ENCODE results near the gene PRRT1.
"Not testable (repeated sequence)": the region's sequence is repeated elsewhere in the genome, so short reads cannot be mapped to it uniquely, and the experiment has no call there.

Gene PRRT1

DNA sequence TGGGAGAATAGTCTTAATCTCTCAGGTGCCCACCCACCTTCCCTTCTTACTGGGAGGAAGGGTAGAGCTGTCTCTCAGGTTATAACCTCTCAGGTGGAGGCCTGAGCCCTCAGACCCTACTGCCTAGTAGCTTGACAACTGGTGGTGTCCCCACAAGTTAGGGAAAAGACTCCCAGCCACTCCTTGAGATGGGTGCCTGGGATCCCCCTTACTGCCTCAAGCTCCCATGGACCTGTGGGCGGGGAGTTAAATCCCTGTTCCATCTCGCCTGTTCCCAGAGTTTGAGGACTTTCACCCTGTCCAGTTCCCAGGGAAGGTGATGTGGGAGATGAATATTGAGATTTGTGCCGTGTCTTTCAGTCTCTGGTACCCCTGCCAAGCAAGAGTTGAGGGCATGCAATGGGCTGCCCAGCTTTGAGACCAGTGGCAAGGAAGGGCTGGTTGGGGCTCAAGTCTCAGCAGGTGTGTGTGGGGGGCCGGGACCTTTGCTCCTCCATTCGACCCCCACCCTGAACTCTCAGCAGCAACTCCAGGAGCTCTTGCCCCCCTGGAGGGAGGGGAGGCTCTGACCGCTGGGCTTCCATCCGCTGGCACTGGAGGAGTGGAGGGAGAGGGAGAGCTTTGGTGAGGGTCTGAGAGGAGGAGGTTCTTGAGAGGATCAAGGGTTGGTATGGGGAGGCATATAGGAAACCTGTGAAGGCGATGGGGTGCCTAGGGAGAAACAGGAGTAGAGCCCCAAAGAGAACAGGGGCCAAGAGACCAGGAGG is 39.4 kb upstream of the PRRT1 start:
- ATAC-seq (no peak), DNase-seq (no peak)
- H3K27me3 Mint-ChIP-seq, result no peaks in the 10 kb centered on the region
- peaks cover 68% of the 10 kb centered on the region for H3K4me1 Mint-ChIP-seq
- no peaks in the 10 kb centered on the region for H3K9me3 Mint-ChIP-seq
- H3K4me3 Mint-ChIP-seq, result peak overlapping the region; percentile 94 to 95
- H3K27ac Mint-ChIP-seq, result peak overlapping the region; percentile 97 to 98

DNA sequence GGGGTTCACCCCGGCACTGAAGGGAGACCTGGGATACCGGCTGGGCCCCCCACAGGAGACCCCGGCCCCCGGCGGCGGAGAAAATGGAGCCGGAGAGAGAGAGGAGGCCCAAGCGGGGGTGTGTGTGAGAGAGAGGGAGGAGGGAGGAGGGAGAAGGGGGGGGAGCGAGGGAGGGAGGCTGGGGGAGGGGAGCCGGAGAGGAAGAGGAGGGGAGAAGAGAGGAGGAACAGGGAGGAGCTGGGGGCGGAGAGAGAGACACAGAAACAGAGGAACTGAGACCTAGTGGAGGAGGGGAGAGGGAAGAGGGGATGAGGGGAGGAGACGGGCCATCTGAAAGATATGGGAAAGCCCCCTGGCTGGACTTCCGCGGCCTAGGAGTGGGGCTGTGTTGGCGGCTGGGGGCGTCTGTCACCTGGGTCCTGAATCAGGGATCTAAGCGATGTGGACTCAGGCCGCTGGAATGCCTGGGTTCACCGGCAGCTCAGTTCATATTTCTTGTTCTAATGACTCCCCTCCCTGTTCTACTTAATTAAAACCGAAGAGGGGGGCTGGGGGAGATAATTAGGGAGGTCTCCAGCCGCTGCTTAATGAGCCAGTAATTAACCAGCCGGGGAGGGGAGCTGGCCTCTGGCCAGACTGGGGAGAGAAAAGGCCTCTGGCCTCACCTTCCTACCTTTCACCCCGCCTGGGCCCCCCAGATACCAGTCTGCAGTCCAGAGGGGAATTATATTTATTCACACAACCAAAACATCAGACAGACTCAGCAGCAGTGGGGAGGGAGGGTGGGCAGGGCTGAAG is 38.5 kb upstream of the PRRT1 start, which contains the start of gene PBX2:
TSS of gene PBX2 (minus strand) at position 149 of the 798 bp plus-strand sequence. CDS start 287 bp downstream, outside the sequence.
- peak within 1 kb of the TSS; percentile 97 to 99 for H3K27ac Mint-ChIP-seq

DNA sequence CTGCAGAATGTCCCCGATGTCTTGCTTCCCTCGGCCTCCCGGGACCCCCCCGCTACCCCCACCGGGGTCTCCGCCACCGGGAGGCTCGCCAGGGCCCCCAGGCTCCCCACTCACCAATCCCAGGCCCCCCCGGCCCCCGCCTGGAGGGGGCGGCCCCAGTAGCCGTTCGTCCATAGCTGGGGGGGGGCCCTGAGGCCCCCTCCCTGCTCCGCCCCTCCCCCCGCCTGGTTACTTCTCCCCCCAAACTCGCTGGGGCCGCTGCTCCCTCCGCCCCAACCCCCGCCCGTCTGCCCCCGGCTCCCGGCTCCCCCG is 38.0 kb upstream of the PRRT1 start:
- Mint-ChIP-seq H3K4me3 (peak overlapping the region; percentile 95), H3K27me3 (no peaks in the 10 kb centered on the region), H3K27ac (peak overlapping the region in 1 of 2 donors; percentile 97), H3K4me1 (peaks cover 68% of the 10 kb centered on the region), H3K9me3 (no peaks in the 10 kb centered on the region)
- ATAC-seq (peak; percentile 2), DNase-seq (no peak)

More for the DNA sequence above, 38.5 kb upstream of the PRRT1 start, which contains the start of gene PBX2:
- Mint-ChIP-seq H3K4me3 (peak within 1 kb of the TSS; percentile 95), H3K9me3 (no peaks in the 10 kb centered on the region), H3K27me3 (no peaks in the 10 kb centered on the region), H3K4me1 (peaks cover 73% of the 10 kb centered on the region)
- ATAC-seq, result peak; percentile 59
- peak in 1 of 2 donors; percentile 77 for DNase-seq

DNA sequence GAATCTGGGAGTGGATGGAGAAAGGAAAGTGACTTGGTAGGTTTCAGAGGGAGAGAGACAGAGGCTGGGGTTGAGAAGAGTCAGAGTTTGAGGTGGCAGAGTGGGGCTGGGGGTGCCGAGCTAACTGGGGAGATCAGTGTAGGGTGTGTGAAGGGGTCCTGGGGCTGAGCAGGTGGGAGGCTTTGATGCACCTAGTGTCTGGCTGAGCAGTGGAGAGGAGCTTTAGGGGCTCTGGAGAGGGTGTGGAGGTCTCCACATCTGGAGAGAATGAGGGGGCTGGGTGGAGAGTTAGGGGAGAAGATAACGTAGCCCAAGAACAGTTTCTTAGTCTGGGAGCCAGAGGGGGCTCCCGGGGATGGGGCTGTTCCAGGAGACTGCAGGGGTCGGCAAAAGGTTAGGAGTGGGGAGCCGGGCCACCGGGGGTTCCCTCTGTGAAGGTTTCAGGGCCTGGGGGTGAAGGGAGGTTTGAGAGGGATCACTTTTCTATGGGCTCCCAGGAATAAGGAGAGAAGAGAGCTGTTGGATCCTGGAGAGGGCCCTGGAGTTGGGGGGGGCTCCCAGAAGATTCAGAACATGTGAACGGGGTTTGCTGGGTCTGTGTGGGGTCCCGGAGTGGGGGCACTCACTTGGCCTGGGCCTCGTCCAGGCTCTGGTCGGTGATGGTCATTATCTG is 37.5 kb upstream of the PRRT1 start:
- DNase-seq, result no peak
- no peak for ATAC-seq
- peak overlapping the region; percentile 83 to 95 for H3K4me3 Mint-ChIP-seq
- H3K9me3 Mint-ChIP-seq, result no peaks in the 10 kb centered on the region
- no peaks in the 10 kb centered on the region for H3K27me3 Mint-ChIP-seq
- peaks cover 65% of the 10 kb centered on the region for H3K4me1 Mint-ChIP-seq
- peak overlapping the region; percentile 97 to 99 for H3K27ac Mint-ChIP-seq

DNA sequence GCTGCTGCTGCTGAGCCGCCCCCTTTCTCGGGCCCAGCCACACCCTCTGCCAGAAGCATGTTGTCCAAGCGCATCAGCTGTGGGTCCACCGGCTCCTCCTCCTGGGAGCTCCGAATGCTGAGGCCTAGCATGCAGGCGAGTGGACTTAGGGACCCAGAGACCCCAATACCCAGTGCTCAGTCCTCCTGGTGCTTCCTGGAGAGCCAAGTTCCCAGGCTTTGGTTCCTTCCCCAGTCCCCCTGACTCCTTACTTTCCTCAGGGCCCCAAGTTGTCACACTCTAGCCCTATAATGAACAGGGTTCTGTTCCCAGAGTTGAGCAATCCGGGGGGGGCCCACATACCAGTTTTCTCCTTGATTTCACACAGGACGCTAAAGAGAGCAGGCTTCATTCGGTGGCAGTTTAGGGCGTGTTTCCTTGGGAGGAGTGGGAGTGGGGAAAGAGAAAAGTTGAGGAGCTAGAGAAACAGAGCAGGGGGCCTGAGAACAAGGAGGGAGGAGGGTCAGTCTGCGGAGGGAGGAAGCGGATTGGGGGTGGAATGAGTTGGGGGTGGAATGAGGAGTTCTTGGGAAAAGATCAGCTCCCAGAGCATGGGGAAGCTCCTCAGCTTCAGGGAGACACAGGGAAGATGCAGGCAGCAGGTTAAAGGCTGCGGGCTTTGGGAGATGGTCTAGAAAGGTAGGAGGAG is 36.8 kb upstream of the PRRT1 start:
- peak overlapping the region; percentile 97 to 99 for H3K27ac Mint-ChIP-seq
- H3K4me3 Mint-ChIP-seq, result peak overlapping the region; percentile 83 to 95
- no peaks in the 10 kb centered on the region for H3K27me3 Mint-ChIP-seq
- H3K4me1 Mint-ChIP-seq, result peaks cover 65% of the 10 kb centered on the region
- DNase-seq, result no peak
- no peak for ATAC-seq
- H3K9me3 Mint-ChIP-seq, result no peaks in the 10 kb centered on the region

DNA sequence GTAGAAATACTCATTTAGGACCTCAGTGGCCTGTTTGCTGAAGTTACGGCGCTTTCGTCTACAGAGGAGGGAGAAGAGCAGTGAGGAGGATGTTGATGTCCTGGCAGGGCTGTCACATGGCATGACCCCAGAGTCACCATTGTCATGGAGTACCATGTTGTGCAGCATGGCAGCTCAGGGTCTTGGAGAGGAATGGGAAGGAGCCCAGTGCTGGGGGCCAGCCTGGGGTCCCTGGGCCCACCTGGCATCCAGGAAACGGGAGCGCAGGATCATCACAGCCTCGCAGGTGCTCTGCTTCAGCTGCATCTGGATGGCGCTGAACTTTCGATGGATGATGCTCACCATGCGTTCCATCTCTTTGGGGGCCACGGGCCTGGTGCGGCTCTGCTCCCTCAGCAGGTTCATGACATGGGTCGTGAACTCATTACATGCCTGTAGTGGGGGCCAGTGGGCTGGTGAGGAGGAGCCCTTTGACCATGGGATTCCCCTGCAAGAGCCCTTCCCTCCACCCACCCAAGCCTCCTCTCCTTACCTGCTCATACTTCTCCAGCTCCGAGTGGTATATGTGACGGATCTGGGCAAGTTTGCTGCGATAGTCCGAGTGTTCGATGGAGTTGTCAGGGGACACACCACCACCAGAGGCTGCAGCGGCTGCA is 36.1 kb upstream of the PRRT1 start:
- Mint-ChIP-seq H3K4me3 (peak overlapping the region; percentile 70 to 95), H3K27ac (peak overlapping the region; percentile 75 to 99), H3K4me1 (peaks cover 63% of the 10 kb centered on the region)
- DNase-seq, H3K27me3 Mint-ChIP-seq, H3K9me3 Mint-ChIP-seq, ATAC-seq: not testable (repeated sequence)

DNA sequence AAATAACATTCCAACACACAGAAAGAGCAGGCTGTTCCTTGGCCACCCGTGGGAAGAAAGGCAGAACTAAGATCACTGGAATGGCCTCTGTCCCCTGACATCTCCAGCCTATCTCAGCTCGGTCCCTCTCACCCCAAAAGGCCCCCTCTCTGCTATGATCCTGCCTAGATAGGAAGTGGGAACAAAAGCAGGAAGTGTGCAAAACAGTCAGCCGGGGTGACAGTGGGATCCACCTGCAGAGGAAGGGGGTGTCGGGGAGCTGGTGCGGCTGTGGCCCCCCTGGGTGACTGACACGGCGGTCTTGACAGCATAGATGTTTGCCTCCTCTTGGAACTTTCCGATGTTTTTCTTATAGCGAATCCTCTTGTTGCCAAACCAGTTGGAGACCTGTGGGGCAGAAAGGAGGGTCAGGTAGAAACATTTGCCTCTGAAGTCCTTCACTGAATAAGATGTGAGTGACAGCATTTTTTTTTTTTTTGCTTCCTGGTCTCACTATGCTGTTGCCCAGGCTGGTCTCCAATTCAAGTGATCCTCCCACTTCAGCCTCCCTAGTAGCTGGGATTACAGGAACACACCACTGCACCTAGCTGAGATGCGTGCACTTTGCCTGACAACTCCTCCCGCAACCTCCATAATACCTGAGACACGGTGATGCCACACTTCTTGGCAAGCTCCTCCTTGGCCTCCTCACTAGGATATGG is 35.4 kb upstream of the PRRT1 start:
- no peaks in the 10 kb centered on the region for H3K9me3 Mint-ChIP-seq
- H3K27ac Mint-ChIP-seq, result peak overlapping the region in 1 of 2 donors; percentile 75
- peak overlapping the region; percentile 70 to 95 for H3K4me3 Mint-ChIP-seq
- no peak for ATAC-seq
- no peak for DNase-seq
- H3K4me1 Mint-ChIP-seq, result peaks cover 67% of the 10 kb centered on the region
- H3K27me3 Mint-ChIP-seq, result no peaks in the 10 kb centered on the region

DNA sequence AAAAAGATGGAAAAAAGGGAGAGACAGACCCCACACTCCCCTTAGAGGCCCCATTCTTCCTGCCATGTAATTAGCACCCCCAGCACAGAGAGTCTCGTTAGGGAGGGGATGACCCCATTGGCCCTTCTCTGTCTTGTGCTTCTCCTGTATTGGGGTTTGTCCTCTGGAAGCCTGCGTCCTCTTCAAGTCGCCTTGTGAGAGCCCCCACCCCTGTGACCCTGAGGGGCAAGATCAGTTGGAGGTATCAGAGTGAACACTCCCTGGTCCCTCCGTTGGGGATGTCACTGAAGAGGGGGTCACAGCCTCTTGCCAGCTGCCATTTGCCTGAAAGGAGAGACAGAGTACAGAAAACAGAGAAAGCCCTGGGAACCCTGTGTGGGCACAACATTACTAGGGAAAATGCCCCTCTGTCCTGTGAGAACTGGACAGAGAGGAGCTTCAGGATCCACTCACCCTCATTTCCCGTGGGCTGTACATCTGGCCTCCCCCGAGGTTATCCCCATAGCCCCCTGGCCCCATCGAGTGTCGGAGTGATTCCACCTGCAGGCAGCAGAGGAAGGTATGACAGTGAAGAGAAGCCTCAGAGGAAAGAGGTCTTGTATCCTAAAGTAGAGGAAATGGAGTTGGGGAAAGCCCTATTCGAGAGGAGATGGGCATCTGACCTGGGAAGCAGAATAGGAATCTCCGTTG is 34.6 kb upstream of the PRRT1 start:
- H3K9me3 Mint-ChIP-seq, DNase-seq, ATAC-seq, H3K27me3 Mint-ChIP-seq: not testable (repeated sequence)
- H3K27ac Mint-ChIP-seq, result peak overlapping the region; percentile 1 to 72
- peak overlapping the region in 1 of 2 donors; percentile 70 for H3K4me3 Mint-ChIP-seq
- H3K4me1 Mint-ChIP-seq, result peaks cover 70% of the 10 kb centered on the region

DNA sequence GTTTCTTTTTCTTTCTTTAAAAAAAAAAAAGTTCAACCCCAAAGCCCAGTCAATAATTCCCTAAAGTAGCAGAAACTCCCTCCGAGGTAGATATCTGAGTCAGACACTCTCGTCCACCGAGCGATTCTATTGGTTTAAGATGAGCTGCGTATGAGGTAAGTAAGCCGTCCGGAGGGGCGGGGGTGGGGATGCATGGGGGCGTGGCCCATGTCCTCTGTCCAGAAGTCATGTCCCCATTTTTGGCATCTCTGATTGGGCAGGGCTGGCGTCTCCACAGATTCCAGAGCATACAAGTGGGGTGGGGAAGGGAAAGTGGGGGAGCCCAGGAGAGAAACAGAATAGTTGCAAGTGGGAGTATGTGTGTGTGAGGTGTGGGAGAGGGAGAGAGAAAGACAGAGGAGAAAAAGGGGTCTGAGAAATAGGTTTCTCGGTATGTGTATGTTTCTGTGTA is 34.0 kb upstream of the PRRT1 start:
- not testable (repeated sequence) for H3K27me3 Mint-ChIP-seq, H3K9me3 Mint-ChIP-seq
- Mint-ChIP-seq H3K4me1 (peaks cover 72% of the 10 kb centered on the region), H3K27ac (peak overlapping the region; percentile 72 to 77), H3K4me3 (peak overlapping the region; percentile 34 to 70)
- DNase-seq (peak in 1 of 2 donors; percentile 60), ATAC-seq (peak; percentile 68)

DNA sequence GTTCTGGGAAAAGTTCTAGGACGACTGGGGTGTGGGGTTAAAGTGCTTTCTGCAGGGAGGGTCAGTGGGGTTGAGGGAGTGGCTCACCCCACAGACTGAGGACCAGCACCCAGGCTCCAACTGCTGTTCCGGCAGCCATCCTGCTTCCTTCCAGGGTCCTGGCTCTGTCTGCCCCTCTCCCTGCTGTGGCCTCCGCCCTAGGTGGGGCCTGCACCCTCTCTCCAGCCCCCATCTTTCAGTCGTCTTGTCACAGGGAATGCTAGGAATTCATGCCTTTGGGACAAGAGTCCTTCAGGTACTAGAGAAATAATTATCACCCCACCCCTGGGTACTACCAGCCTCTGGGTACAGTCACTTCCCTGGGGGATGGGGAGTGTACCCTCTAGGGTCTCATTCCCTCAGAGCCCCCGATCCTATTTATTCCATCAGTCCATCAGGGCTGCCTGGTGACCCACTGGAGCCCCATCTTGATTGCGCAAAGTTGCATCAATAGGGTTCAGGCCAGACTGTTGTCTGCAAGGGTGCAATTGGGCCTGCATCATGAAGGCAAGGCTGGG is 32.4 kb upstream of the PRRT1 start, which contains the start of gene AGER:
TSS of gene AGER (minus strand) at position 170 of the 557 bp plus-strand sequence. CDS start at position 139, 31 bp downstream.
- Mint-ChIP-seq H3K27me3 (no peaks in the 10 kb centered on the region), H3K4me1 (peaks cover 84% of the 10 kb centered on the region), H3K9me3 (no peaks in the 10 kb centered on the region), H3K27ac (peak within 1 kb of the TSS; percentile 21 to 50), H3K4me3 (no peak within 1 kb of the TSS)
- ATAC-seq (no peak), DNase-seq (no peak)

DNA sequence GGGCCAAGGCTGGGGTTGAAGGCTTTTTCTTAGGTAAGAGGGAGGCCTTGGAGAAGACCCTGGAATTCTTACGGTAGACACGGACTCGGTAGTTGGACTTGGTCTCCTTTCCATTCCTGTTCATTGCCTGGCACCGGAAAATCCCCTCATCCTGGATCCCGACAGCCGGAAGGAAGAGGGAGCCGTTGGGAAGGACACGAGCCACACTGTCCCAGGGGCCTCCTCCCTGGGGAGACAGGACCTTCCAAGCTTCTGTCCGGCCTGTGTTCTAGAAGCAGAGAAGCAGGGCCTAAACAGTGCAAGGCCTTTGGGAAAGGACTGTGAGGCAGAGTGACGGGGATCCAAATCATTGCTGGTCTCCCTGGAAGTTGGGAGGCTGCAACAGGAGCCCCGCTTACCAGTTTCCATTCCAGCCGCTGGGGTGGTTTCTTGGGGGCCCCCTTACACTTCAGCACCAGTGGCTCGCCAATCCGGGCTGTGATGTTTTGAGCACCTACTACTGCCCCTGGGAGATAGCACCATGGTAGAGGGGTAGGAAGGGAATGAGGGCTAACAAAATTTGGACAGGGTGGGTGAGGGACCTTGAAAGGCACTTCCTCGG is 31.8 kb upstream of the PRRT1 start:
- Mint-ChIP-seq H3K9me3 (no peaks in the 10 kb centered on the region), H3K27ac (peak overlapping the region in 1 of 2 donors; percentile 21), H3K4me1 (peaks cover 84% of the 10 kb centered on the region)

DNA sequence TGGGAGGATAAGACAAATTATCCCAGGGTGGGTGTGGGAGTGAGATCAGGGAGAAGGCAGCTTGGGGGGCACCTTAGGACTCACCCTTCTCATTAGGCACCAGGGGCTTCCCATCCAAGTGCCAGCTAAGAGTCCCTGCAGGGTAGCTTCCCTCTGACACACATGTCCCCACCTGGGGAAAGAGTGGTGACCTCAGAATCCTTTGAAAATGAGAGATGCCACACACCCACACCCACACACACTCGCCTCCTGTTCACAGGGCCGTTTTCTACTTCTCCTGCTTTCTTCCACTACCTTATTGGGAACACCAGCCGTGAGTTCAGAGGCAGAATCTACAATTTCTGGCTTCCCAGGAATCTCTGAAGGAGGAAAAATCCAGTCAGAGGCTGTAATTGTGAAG is 31.3 kb upstream of the PRRT1 start:
- Mint-ChIP-seq H3K4me1 (peaks cover 79% of the 10 kb centered on the region), H3K4me3 (no peak overlapping the region), H3K27ac (peak overlapping the region in 1 of 2 donors; percentile 50), H3K27me3 (no peaks in the 10 kb centered on the region), H3K9me3 (no peaks in the 10 kb centered on the region)
- no peak for ATAC-seq
- DNase-seq, result no peak

More for the DNA sequence above, 31.8 kb upstream of the PRRT1 start:
- ATAC-seq (no peak), DNase-seq (no peak)
- H3K27me3 Mint-ChIP-seq, result no peaks in the 10 kb centered on the region
- H3K4me3 Mint-ChIP-seq, result no peak overlapping the region

DNA sequence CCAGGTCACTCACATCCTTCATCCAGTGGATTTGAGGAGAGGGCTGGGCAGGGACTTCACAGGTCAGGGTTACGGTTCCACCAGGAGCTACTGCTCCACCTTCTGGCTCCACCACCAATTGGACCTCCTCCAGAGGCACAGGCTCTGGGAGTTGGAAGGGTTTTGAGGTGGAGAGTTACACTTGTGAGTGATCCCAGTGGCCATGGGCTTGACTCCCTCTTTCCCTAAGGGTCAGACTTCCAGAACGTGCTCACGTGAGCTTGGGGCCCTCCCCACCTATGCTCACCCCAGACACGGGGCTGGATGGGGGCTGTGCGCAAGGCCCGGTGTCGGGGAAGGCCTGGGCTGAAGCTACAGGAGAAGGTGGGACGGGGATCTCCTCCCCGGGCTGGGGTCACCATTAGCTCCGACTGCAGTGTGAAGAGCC is 30.8 kb upstream of the PRRT1 start:
- DNase-seq (no peak), ATAC-seq (no peak)
- H3K27ac Mint-ChIP-seq, result peak overlapping the region in 1 of 2 donors; percentile 23
- H3K4me1 Mint-ChIP-seq, result peaks cover 74% of the 10 kb centered on the region
- no peaks in the 10 kb centered on the region for H3K9me3 Mint-ChIP-seq
- H3K4me3 Mint-ChIP-seq, result no peak overlapping the region
- H3K27me3 Mint-ChIP-seq, result no peaks in the 10 kb centered on the region
